Measurements from ENCODE around the gene MASP2.

Gene MASP2

DNA sequence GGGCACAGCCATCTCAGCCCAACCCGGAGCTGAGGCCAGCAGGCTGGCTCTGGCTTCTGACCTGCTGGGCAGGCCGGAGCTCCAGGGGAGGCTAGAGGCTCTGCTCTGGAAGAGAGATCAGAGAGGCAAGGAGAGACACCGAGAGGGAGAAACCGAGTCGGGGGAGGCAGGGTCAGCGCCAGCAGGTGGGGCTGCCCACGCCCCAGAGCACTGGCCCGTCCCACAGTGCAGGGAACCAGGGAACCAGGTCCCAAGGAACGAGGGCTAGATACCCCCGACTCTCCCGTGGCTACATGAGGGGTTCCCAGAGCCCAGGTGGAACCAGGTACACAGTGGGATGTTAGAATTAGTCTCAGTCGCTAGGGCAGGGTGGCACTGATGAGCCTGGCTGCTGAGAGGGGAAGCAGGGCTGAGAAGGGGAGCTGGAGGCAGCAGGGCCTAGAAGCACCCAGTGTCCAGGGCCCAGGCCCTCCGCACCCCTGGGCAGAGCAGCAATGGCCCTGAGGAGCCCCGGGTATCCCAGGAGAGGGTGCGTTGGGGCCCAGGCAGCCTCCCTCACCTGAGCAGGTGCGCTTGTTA lies 2.1 kb downstream of the MASP2 start (continued):
- TF ChIP-seq, protein P1, sequence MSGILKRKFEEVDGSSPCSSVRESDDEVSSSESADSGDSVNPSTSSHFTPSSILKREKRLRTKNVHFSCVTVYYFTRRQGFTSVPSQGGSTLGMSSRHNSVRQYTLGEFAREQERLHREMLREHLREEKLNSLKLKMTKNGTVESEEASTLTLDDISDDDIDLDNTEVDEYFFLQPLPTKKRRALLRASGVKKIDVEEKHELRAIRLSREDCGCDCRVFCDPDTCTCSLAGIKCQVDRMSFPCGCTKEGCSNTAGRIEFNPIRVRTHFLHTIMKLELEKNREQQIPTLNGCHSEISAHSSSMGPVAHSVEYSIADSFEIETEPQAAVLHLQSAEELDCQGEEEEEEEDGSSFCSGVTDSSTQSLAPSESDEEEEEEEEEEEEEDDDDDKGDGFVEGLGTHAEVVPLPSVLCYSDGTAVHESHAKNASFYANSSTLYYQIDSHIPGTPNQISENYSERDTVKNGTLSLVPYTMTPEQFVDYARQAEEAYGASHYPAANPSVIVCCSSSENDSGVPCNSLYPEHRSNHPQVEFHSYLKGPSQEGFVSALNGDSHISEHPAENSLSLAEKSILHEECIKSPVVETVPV (CRISPR knock-in tag; IDR thresholded peaks at IDR 0.05), result no peak
- TF ChIP-seq, protein P2, sequence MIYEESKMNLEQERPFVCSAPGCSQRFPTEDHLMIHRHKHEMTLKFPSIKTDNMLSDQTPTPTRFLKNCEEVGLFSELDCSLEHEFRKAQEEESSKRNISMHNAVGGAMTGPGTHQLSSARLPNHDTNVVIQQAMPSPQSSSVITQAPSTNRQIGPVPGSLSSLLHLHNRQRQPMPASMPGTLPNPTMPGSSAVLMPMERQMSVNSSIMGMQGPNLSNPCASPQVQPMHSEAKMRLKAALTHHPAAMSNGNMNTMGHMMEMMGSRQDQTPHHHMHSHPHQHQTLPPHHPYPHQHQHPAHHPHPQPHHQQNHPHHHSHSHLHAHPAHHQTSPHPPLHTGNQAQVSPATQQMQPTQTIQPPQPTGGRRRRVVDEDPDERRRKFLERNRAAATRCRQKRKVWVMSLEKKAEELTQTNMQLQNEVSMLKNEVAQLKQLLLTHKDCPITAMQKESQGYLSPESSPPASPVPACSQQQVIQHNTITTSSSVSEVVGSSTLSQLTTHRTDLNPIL (CRISPR knock-in tag; IDR thresholded peaks at IDR 0.05; ENCODE audit: low read depth), result no peak
- TF ChIP-seq ARNTL (CRISPR knock-in tag; IDR thresholded peaks at IDR 0.05; ENCODE audit: borderline replicate concordance, low read depth) (no peak), TOX (CRISPR knock-in tag; IDR thresholded peaks at IDR 0.05; ENCODE audit: borderline replicate concordance) (no peak), ZC3H10 (CRISPR knock-in tag; IDR thresholded peaks at IDR 0.05) (no peak), ZNF8 (CRISPR knock-in tag; IDR thresholded peaks at IDR 0.05) (no peak)

DNA sequence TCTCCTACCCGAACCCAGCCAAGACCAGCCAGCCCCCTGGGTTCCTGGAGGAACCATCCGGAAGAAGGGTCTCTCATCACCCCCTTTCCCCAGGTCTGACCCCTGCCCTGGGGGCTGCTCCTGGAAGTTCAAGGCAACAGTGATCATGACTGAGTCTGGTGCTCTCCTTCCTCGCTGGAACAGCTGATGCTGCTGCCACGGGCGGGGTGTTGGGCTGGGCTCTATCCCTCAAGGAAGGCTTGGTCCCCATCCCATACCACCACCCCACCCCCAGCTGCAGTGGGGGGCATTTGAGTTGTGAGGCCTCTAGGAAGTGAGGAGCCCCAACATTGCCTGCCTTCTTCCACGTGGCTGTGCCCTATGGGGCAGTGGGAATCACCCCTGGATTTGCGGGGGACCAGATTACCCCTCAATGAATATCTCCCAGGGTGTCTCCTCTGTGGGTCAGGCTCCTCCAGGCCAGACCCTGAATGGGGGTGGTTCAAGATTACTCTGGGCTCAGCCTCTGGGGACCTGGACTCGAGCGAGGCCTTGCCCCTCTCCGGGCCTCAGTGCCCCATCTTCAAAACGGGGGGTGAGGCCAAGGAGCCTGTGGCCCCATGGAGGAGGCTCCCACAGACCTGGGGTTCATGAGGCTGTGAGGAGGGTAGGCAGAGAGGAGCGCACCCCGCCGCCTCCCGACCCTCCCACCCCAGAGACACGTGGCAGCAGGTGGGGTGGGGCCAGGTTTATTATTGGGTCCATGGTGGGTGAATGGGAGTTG lies 2.8 kb downstream of the MASP2 start:
- no peak for ATAC-seq

DNA sequence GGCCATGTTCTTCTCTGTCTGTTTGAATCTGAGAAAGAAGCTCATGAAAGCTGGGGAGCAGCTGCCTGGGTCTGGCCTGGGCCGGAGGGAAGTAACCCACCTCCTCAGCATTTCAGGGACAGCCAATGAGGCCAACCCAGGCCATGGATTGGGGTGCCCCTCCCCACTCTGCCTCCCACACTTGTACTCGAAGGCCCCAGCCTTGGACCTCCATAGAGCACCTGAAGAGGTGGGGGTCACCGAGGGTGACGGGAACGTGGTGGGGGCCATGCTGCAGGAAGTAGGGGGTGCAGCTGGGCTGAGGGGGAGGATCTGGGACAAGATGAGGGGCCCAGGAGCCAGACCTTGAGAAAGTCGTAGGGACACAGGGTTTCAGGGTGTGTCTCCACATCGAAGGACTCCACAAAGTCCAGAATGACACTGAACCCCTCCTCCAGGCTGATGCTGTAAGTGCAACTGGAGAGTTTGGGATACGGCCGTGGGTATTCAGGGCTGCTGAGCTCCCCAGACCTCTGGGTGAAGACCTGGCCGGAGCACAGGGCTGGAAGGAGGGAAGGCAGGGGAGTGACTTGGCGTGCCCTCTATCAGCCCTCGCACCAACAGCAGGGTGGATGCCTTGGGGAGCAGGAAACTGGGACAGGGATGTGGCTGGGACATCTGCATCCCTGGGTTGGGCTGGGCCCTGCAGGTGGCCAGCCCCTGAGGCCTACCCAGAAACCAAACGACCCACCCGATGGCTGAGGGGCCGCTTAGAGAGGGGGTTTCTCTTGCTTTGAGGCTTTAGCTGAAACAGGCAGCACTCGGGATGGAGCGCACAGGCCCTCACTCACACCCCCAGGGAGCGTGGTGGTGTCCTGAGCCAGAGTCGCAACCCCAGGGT lies 3.8 kb downstream of the MASP2 start:
- no peak for TF ChIP-seq ZFP3 (CRISPR knock-in tag; IDR thresholded peaks at IDR 0.05)
- TF ChIP-seq, protein P3, sequence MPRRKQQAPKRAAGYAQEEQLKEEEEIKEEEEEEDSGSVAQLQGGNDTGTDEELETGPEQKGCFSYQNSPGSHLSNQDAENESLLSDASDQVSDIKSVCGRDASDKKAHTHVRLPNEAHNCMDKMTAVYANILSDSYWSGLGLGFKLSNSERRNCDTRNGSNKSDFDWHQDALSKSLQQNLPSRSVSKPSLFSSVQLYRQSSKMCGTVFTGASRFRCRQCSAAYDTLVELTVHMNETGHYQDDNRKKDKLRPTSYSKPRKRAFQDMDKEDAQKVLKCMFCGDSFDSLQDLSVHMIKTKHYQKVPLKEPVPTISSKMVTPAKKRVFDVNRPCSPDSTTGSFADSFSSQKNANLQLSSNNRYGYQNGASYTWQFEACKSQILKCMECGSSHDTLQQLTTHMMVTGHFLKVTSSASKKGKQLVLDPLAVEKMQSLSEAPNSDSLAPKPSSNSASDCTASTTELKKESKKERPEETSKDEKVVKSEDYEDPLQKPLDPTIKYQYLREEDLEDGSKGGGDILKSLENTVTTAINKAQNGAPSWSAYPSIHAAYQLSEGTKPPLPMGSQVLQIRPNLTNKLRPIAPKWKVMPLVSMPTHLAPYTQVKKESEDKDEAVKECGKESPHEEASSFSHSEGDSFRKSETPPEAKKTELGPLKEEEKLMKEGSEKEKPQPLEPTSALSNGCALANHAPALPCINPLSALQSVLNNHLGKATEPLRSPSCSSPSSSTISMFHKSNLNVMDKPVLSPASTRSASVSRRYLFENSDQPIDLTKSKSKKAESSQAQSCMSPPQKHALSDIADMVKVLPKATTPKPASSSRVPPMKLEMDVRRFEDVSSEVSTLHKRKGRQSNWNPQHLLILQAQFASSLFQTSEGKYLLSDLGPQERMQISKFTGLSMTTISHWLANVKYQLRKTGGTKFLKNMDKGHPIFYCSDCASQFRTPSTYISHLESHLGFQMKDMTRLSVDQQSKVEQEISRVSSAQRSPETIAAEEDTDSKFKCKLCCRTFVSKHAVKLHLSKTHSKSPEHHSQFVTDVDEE (CRISPR knock-in tag; IDR thresholded peaks at IDR 0.05), result no peak
- TF ChIP-seq, protein P1 (CRISPR knock-in tag; IDR thresholded peaks at IDR 0.05), result no peak
- TF ChIP-seq ZNF70 (CRISPR knock-in tag; IDR thresholded peaks at IDR 0.05), result no peak
- TF ChIP-seq, protein P4, sequence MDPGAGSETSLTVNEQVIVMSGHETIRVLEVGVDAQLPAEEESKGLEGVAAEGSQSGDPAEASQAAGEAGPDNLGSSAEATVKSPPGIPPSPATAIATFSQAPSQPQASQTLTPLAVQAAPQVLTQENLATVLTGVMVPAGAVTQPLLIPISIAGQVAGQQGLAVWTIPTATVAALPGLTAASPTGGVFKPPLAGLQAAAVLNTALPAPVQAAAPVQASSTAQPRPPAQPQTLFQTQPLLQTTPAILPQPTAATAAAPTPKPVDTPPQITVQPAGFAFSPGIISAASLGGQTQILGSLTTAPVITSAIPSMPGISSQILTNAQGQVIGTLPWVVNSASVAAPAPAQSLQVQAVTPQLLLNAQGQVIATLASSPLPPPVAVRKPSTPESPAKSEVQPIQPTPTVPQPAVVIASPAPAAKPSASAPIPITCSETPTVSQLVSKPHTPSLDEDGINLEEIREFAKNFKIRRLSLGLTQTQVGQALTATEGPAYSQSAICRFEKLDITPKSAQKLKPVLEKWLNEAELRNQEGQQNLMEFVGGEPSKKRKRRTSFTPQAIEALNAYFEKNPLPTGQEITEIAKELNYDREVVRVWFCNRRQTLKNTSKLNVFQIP (CRISPR knock-in tag; IDR thresholded peaks at IDR 0.05; ENCODE audit: borderline replicate concordance, low read depth), result no peak
- no peak for TF ChIP-seq RARB (CRISPR knock-in tag; IDR thresholded peaks at IDR 0.05)
- TF ChIP-seq ESRRG (CRISPR knock-in tag; IDR thresholded peaks at IDR 0.05), result no peak
- no peak for TF ChIP-seq BACH2 (CRISPR knock-in tag; IDR thresholded peaks at IDR 0.05; ENCODE audit: borderline replicate concordance)
- TF ChIP-seq ZC3H10 (CRISPR knock-in tag; IDR thresholded peaks at IDR 0.05), result no peak
- no peak for TF ChIP-seq ZNF565 (CRISPR knock-in tag; conservative IDR thresholded peaks at IDR 0.05; ENCODE audit: low read depth)
- no peak for TF ChIP-seq ZNF8 (CRISPR knock-in tag; IDR thresholded peaks at IDR 0.05)
- ATAC-seq, result no peak

More for the DNA sequence above, 2.8 kb downstream of the MASP2 start:
- TF ChIP-seq, protein P1 (CRISPR knock-in tag; IDR thresholded peaks at IDR 0.05), result no peak
- TF ChIP-seq SNAI2 (CRISPR knock-in tag; IDR thresholded peaks at IDR 0.05) (no peak), CSDC2 (CRISPR knock-in tag; IDR thresholded peaks at IDR 0.05) (no peak)

All from SK-N-SH treated with all-trans-retinoic acid at 6 μM for 48 hours (cell line).